HG03139 (cell line): ENCODE measurements around the gene CA10.

ENCODE experiments used
- ATAC-seq: cut with Tn5 transposase; IDR thresholded peaks from one replicate; pipeline ENCODE4 v1.9.1; 2021; ENCODE audit not compliant: unreplicated experiment

Gene CA10

DNA sequence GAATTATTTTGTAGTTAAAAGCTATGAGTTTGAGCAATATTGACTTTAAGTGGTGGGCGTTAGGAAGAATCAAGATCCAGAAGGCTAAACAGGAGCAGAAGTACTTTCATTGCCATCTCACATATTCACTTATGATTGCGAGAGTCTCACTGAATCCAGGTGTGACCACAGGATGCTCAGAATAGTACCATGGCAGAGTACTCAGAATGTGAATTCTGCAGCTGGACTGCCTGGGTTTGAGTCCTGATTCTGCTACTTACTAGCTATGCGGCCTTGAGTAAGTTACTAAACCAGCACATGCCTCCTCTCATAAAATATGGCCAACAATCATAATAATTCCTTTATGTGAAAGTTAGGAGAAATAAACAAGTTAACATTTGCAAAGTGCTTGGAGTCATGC lies 109.5 kb downstream of the CA10 start:
- no peak for ATAC-seq

DNA sequence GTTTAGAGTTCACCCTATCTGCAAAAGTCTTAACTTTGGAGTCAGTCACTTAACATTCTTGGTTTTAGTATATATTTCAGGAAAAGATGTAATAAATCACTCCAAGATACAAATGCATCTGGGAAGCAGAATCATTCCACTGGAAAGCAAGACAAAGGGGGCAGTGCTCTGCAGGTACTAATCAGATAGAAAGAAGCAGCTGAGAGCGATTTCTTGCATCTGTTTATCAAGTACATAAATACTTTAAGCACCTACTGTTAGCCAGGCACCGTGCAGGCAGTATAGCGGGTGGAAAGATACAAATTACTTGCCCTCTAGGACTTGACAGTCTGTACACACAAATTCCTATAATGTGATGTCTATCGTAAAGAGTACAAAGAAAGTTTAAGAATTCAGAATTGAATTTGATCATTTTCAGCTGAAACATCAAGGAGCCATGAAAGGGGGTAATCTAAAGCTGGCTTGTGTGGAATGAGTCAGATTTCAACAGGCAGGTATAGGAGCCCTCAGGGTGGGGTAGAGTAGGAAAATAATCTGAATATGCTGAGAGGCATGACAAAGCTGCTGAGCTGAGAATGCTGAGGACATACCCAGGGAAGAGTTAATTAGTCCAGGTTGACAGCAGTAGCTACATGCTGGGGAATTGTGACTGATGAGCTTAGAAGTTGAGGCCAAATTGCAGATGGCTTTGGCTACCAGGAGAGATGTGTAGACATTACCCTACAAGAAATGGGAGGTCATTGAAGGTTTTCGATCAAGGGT lies 110.2 kb downstream of the CA10 start:
- no peak for ATAC-seq

DNA sequence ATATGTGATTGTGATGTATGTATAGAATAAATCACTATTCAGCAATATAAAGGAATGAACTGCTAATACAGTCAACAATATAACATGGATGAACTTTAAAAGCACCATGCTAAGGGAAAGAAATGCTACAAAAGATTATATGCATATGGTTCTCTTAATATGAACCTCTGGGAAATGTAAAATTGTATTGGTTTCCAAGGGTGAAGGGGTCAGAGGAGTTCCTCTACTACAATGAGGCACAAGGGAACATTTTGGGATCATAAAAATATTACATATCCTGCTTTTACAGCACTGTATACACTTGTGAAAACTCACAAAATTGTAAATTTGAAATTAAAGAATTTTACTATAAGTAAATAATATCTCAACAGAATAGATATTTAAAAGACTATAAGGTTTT lies 111.4 kb downstream of the CA10 start:
- no peak for ATAC-seq

DNA sequence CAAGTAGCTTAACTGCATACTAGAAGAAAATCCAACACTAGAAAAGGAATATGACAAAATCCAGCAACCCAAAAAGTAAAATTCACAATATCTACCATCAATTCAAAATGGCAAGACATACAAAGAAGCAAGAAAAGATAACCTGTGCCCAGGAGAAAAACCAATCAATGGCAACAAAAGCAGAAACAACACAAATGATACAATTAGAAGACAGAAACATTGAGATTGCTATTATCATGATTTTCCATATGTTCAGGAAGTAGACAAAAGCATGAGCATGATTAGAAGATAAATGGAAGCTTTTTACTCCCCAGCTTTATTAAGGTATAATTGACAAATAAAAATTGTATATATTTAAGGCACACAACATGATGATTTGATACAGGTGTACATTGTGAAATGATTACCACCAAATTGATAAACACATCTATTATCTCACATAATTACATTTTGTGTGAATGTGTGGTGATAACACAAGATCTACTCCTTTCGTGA lies 117.3 kb downstream of the CA10 start:
- ATAC-seq = no peak

DNA sequence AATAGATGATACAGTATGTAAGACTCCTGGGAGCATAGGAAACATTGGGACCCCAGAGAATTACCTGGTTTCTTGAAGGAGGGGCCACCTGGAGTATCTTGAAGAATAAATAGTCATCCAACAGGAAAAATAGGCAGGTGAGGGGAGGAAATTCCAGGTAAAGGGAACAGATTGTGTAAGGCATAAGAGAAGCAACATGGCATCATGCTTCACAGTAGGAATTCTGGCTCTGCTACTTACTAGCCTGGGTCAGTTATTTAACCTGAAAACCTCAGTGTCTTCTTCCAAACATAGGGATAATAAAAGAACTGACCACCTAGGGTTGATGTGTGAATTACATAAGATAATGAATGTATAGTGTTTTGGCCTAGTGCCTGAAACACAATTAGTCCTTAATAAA lies 122.1 kb downstream of the CA10 start:
- no peak for ATAC-seq

DNA sequence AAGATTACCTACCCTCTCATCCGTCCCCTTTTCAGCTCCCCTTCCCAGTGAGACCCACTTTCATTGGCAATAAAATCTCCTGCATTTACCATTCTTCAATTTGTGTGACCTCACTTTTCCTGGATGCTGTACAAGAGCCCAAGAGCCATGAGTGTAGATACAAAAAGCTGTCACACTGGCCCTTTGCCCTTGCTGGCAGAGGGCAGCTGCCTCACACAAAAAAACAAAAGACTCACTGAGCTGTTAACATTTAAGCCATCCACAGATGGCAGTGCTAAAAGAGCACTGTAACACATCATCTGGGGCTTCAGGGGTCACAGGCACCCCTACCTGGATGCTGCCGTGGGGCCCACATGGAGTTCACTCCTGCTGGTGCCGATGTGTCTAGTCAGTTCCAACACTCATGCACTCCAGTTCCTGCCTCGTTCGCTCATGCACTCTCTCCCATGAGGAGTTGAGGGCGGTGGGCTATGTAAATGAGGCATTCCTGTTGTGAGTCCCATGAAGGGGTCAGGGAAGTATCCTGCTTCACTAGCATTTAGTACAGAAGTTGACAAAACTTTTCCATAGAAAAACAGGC lies 123.1 kb downstream of the CA10 start:
- no peak for ATAC-seq

DNA sequence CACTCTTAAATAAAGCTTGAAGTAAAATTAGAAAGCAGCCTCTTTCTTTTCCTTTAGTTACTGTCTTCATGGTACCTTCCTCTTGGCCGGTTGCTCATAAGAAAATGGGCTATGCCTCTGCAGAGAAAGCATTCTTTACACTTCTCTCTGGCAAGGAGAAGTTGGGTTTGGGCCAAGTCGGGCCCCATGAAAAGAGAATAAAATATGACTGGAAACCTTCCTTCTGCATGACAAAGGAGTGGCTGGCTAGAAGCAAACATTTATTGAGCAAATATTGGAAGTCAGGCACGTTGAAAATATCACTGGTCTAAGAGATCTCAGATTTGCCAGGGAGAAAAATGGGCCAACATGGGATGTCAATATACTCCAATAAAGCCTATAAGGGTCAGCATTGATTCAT lies 126.1 kb downstream of the CA10 start:
- ATAC-seq = no peak

DNA sequence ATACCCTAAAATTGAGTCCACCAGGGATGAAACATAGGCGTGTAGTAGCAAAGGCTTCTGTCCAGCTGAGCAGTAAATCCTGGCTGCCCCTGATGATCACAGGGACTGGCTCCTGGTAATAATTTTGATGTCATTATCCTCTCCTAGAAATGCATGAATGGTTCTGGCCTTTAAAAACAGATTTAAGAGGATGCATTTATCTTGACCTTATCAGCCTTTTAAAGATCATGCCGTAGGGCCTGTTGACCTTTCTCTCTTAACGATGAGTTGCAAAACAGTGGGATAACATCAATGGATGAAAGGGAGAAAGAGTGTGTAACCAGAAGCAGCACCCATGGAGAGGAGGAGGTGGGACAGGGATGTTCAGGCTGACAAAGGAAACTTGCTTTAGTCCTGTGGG lies 128.5 kb downstream of the CA10 start:
- ATAC-seq = no peak

DNA sequence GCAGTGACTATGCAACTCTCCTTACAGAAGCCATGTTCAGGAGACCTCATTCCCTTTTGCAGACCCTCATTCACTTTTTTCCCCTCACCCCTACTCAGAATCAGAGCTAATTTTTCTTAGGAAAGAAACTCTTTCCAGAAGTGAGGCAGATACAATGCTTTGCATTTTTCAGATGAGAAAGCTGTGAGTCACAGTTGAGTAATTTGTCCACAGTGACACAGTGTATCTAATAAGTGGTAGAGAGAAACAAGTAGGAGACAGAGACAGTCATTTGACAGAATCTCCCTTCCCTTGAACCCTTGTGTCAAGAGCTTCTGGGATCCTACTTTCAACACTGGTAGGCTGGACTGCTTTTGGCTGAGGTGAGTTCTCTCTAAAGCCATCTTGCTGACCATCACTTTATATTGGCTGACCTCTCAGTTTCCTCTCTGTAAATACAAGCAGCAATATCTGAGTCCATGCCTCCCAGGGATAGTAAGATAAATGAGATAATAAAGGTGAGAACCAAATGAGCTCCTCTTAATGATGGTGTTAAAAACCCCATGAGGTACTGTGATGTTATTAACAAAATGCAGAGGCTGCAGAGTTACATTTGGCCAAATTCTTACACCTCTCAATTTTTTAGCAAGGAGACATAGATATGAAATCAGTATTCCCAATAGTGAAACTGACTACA lies 130.8 kb downstream of the CA10 start:
- no peak for ATAC-seq

DNA sequence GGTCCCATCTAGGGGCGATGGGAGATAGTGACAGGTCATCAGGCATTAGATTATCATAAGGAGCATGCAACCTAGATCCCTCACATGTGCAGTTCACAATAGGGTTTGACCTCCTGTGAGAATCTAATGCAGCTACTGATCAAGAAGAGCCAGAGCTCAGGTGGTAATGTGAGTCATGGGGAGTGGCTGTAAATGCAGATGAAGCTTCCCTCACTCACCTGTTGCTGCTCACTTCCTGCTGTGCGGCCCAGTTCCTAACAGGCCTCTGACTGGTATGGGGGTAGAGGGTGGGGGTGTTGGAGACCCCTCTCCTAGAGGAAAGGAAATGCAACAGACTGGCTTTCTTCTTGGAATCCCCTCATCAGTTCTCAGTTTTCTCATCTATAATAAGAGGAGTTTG lies 131.4 kb downstream of the CA10 start:
- no peak for ATAC-seq

DNA sequence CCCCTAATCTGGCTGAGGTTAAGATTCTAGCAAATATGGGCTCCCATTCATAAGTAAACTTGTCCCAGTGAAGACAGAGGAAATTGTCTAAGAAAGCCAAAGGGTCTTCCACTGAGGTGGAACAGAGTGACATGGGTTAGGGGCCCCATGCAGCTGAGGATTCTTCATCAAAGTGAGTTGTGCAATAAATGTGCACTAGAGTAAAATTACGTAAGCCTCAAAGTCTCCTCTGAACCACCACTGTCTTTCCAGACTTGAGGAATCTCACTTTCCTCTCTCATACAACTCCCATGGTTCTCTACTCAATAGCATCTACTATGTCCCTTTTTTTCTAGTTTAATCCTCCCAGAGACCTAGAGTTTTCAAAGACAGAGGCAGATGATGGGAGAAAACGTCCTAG lies 132.4 kb downstream of the CA10 start:
- ATAC-seq = no peak

DNA sequence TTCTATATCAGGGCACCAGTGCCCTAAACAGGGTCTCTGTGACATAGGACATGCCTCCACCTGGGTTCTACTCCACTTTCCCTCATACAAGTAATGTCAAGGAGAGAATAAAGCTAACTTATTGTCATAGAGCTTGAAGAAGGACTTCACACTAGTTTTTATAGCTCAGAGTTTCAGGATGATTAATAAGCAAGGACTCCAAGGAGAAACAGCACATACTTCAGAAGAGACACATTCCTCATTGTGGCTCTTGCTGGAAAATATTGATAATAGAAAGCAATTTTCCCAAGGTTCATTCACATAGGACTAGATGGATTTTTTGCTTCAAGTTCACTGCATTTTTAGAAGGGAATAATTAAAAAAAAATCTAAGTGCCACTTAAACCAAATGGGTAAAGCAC lies 133.3 kb downstream of the CA10 start:
- no peak for ATAC-seq

DNA sequence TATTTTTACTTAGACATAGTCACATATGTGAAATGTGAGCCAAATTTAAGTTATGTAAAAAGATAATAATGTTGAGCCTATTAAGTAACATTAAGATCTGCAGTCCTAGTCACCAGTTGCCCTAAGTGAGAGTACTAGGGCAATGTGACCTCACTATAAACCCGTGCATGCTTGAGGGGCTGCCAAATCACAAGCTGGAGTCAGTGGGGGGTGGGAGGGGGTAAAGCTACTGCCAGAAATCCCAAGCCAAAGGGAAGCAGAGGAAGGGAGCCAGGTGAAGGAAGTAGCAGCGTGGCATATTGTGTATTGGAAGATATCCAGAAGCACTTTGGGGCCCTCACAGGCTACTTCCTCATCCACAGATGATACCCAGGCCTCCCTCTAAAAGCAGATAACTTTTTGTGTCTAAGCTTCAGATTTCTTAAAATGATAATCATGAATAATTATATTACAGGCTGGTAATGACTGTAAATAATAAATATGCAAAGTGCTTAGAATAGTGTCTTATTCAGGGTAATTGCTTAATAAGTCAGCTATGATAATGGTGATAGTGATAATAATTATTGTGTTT lies 134.1 kb downstream of the CA10 start:
- no peak for ATAC-seq

DNA sequence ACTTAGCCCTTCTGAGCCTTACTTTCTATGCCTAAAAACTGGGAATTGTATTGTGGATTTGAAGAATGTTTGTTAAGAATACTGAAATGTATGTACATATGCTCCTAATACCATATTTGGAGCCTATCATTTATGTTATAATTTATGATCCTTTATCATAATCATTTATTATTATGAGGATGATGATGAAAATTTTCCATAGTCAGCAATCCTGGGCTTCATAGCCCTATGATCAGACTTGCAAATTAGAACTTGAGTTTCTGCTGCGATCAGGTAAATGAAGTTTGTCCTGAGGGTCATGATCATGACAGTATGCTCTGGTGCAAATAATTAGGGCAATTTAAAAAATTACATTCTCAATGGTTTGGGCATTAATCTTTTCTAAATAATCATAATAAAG lies 147.4 kb downstream of the CA10 start:
- no peak for ATAC-seq

DNA sequence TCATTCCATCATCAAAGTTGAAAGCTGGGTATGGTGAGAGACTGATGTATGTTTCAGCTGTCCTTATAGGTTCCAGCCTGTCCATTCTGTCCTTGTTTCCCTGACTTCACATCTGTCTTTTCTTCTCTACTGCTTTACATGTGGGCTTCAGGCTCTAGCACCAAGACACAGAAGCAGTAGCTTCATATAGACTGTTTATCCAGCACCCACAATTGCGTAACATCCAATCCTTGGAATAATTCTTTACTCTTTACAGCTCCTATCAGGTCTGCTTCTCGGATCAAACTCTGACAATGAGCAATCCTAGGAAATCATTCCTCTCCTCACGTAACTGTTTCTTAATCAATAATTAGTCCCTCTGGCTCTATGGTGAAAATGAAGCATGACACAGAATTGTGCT lies 158.9 kb downstream of the CA10 start:
- ATAC-seq = no peak

DNA sequence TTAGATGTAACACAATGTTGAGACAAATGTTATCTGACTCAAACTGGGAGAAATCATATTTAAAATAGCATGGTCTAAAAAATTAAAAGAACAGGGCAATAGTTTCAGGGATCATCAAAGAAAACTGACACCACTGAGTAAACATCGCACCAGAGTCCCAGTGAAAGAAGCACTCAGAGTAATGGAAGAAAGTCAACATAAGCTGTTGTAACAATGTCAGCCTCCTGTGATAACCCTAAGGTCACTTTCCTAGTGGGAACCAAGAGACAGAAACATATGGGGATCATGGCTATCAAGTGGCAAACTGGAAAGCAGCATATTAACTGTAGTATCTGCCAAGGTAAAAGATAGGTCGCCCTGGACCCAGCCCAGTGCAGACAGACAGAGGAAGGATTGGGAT lies 160.8 kb downstream of the CA10 start:
- no peak for ATAC-seq

DNA sequence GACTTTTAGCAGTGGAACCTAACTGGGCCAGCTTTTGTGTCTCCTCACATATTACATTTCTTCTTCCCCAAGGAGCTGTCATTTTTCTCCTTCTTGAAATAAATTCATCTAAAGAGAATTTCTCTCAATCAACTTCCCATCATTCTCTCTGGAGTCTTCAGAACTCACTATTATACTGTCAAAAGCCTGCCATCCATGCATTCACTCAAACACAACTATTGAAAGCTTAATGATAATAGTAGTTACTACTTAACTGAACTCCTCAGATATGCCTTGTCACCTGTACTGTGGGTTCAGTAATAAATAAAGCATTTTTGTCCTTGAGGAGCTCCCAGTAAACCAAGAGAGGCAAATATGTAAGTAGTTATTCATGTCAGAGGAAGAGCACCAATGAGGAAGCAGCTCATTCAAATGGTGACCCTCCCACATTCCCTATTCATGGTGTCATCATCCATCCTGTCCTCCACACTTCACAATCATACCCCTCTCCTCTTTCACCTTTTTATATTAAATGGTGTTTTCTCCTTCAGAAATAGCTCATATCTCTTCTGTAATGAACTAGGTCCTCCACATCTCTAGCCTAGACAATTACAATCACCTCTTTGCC lies 162.6 kb downstream of the CA10 start:
- no peak for ATAC-seq

DNA sequence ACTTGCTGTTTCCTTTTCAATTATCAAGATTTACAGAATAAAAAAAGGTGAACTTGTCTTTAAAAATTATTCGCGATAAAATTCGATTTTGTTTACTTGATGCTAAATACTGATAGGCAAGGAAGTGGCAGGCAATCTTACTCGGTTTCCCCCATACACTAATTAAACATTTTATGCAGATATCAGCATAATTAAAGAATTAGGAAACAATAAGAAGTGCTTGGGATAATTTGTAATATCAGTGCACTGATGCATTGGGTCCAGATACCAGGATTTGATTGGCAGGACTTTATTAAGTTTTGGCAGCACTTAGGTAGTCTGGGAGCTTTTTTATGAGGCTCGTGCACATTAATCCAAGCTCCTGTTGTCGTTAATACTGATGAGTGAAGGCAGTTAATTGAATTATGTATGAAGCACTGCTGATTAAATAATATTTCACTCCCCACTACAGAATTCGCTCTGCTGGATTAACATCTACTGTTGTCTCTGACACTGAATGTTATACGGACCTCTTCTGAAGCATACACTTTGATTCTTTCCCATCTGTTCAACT lies 165.6 kb downstream of the CA10 start:
- no peak for ATAC-seq

DNA sequence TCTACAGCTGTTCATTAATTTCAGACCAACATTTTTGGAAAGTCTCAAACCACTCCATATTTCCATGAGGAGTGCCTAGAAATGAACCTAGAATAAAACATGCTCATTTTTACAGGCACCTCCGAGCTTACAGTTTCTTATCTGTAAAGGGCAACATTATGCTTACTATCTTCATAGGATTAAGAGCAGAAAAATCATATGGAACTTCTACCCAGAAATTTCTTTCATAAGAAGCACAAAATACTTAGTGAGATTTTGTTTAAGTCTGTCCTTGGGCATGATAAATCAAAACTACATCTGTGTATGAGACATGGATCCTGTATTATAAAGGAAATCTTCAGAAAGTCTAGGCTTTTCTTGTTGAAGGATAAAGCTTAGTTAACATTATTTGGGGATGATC lies 187.4 kb downstream of the CA10 start:
- no peak for ATAC-seq

DNA sequence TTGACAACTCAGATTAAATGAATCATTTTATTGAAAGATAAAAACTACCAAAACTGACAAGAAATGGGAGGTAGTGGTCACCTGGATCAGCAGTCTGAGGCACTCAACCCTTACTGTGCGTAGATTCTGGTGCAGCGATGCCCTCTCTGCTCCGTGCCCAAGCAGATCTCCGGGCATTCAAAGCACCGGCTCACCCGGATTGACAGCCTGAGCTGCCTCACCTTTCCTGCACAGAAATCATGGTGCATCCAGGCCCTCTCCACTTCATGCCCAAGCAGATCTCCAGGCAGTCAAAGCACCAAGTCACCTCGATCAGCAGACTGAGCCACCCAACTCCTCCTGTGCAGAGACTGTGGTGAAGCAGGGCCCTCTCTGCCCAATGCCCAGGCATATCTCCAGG lies 196.8 kb downstream of the CA10 start:
- ATAC-seq = no peak

DNA sequence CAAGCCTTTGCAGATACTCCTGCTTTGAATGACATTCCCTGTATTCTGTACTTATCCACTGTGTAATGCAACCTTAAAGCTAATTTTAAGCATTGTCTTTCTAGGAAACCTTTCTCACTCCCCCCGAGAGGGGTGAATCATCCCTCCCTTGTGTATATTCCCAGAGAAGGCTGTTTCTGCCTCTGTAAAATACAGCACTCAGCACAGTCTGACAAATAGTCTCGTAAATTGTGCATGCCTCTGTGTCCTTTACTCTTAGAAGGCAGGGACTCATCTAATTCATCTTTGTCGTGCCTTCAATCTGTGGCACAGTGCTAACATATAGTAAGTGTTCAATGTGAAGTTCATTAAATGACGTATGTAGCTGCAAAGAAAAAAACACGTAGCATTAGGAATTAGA lies 200.7 kb downstream of the CA10 start:
- ATAC-seq = no peak
